Ecto neural progenitor cell (in vitro differentiated cells): Measurements from ENCODE around the gene ELOVL2.

Experiments used
- DNase-seq: peaks from one replicate; pipeline ENCODE4 v3.0.0-alpha.2; 2018; ENCODE audit warnings: low spot score

ELOVL2 gene

GRCh38 chr6:10977231-10977968 is 66.7 kb downstream of the ELOVL2 start:
- no peak for DNase-seq

- DNase-seq: no peak
Observed at GRCh38 chr6:10976571-10976970, 67.5 kb downstream of the ELOVL2 start.

DNA sequence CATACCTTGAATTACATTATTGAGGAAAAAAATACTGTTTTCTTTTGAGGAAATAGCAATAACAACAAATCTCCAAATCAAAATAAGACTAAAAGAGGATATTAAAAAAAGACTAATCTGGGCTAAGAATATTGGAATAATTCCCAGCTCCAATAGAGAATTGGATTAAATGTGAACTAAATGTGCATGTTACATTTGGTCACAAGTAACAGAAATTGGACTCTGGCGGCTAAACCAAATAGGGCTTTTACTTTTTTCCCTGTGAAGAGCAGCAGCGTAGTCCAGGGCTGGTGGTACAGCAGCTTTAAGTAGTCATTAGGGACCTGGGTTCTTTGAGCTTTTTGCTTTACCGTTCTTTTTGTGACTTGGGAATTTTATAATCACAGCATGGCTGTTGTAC is 71.9 kb downstream of the ELOVL2 start:
- no peak for DNase-seq

- no peak for DNase-seq
Observed at GRCh38 chr6:10970731-10971130, 73.4 kb downstream of the ELOVL2 start.

DNA sequence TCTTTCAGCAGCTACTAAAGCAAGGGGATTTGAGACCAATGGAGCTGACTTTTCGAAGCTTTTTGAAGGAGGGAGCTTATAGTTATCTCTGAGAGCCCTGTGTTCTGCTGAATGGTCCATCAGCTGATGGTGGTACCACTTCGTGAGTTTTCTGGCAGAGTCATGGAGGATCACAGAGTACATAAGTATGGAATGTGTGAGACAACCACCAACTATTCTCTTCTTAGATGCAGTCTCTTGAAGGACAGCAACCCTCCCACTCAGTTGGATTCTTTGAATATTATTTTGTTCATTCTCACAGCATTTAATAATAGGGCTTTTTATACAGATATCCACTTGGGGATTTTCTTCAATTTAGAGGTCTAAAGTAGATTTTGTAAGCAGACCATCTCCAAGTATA is 75.3 kb downstream of the ELOVL2 start:
- DNase-seq: no peak

DNA sequence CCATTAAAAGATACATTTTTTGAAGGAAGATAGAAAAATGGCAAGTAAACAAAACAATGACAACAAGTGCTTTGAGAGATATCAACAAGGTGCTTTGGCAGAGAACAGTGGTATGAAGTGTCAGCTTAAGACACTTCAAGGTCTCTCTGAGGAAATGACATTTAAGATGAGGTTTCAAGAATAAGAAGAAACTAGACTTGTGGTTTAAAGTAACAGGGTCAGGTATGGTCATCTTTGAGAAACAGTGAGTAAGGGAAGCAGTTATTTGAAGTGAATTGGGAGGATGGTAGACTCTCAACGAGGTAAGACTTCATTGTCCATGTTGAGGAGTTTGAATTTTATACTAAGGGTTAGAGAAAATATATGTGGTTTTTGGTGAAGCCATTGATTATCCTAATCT is 79.4 kb downstream of the ELOVL2 start:
- no peak for DNase-seq

- no peak for DNase-seq
Observed at GRCh38 chr6:10963113-10963512, 81.0 kb downstream of the ELOVL2 start.

GRCh38 chr6:10962673-10963072 is 81.4 kb downstream of the ELOVL2 start:
- DNase-seq: no peak

DNA sequence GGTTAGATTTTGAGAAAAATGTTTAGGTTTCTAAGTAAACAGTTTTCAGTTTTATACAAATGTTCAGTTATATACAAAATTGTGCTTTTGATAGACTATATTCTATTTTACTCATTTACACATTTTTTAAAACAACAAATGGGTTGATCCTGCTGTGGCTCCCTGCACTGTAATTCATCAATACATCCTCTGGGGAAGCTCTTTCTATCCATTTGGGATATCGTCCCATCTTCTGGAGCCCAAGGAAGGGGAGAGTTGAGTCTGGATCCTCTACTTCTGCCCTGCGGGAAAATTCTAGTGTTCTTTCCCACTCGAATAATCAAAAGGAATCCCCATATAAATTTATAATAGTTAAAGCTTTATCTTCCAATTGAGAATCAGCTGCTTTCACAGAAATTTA is 82.3 kb downstream of the ELOVL2 start:
- DNase-seq: no peak

DNA sequence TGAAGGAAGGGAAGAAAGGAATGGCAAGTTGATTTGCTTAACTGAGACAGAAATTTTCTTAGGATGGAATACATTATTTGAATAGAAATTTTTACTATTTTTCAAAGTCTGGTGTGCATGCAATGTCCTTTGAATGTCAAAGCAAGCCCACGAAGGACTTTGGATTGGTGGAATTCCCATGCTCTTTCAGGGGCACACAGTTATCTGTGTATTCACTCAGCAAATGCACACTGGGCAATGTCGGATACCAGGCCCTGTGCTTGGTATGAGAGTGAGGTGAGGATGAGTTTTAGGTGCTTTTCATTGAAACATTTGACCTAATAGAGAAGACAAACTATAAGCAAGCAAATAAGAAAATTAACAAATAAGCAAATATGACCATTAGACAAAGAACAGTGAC is 83.9 kb downstream of the ELOVL2 start:
- DNase-seq: no peak

GRCh38 chr6:10957414-10957886 is 86.7 kb downstream of the ELOVL2 start:
- no peak for DNase-seq

- no peak for DNase-seq
Observed at GRCh38 chr6:10956776-10957175, 87.3 kb downstream of the ELOVL2 start.

GRCh38 chr6:10954590-10955010 is 89.5 kb downstream of the ELOVL2 start:
- peak; percentile 88 for DNase-seq

GRCh38 chr6:10951675-10952282 is 92.3 kb downstream of the ELOVL2 start:
- DNase-seq: no peak

DNA sequence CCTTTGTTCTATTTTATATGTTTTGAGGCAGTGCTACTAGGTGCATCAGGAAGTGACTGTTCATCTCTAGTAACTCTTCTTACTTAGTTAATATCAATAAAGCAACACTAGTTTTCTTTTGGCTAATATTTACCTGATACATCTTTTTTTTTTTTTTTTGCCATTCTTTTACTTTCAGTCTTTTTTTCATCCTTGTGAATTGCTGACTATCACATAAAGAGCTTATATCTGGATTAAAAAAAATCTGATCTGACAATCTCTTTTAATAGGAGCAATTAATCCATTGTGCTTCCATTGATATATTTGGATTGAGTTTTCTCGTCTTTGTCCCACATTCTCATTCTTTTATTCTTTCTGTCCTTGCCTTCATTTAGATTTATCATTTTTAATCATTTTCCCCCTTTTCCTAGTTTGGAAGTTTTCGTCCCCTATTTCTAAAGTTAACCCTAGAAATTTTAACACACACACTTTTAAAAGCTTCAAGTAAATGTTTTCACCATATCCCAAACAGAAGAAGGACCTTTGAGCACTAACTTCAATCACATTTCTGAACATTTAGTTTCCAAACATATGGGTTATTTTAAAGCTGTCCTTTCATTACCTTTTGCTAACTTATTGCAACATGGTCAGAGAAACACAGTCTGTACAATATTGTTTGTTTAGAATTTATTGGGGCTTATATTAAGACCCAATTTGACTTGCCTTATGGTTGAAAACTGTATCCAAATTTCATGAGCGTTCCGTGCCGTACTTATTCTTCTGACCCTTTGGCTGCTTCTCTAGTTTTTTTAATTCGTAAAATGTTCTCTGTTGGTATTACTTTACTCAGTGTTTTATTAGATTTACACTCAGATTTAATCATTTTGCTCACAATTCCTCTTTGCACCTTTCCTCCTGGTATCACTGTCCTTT is 94.3 kb downstream of the ELOVL2 start:
- DNase-seq: no peak

DNA sequence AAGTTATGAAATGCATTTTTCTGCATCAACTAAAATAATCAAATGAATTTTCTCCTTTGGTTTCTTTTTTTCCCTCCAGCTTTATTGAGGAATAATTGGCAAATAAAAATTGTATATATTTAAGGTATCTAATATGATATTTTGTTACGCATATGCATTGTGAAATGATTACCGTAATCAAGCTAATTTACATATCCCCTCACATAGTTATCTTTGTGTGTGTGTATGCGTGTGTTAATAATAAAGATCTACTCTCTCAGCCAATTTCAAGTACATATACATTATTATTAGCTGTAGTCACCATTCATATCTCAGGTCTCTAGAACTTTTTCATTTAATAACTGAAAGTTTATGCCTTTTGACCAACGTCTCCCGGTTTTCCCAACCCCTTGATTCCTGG is 96.1 kb downstream of the ELOVL2 start:
- no peak for DNase-seq

DNA sequence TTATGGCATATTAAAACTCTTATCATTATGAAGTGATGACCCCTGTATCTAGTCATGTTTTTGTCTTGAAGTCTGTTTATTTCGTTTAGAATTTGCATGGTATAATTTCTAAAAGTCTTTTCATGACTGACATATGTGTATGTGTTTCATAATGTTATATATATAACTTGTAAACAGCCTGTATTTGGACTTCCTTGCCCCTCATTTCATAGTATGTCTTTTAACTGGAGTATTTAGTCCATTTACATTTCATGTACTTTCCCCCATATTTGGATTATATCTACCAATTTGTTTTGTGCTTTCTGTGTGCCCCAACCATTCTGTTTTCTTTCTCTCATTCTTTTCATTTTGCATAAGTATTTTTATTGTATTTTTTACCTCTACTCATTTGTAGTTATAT is 98.3 kb downstream of the ELOVL2 start:
- DNase-seq: no peak

DNA sequence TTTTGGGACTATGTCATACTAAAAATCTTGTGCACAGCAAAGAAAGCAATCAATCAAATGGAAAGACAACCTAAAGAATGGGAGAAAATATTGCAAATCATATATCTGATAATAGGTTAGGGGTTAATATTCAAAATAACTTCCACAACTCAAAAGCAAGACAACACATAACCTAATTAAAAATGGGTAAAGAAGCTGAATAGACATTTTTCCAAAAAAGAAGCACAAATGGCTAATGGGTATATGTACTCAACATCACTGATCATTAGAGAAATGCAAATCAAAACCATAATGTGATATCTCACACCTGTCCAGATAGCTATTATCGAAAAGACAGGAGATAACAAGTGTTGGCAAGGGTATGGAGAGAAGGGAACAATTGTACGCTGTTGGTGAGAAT is 104.3 kb downstream of the ELOVL2 start:
- DNase-seq: no peak

DNA sequence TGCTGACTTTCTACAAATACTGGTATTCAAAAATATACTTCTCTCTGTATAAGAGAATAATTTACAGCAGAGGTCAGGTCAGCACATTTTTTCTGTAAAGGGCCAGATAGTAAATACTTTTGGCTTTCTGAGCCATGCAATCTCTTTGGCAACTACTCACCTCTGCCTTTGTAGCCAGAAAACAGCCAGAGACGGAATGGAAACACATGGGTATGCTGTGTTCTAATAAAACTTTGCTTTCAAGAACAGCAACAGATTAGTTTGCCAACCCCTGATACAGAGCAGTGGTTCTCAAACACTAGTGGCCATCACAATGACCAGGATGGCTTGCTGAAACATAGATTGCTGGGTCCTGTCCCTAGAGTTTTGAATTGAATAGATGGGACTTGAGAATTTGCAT is 111.0 kb downstream of the ELOVL2 start:
- DNase-seq: no peak
